Measurements from ENCODE around the gene SRP68.

Gene SRP68

DNA sequence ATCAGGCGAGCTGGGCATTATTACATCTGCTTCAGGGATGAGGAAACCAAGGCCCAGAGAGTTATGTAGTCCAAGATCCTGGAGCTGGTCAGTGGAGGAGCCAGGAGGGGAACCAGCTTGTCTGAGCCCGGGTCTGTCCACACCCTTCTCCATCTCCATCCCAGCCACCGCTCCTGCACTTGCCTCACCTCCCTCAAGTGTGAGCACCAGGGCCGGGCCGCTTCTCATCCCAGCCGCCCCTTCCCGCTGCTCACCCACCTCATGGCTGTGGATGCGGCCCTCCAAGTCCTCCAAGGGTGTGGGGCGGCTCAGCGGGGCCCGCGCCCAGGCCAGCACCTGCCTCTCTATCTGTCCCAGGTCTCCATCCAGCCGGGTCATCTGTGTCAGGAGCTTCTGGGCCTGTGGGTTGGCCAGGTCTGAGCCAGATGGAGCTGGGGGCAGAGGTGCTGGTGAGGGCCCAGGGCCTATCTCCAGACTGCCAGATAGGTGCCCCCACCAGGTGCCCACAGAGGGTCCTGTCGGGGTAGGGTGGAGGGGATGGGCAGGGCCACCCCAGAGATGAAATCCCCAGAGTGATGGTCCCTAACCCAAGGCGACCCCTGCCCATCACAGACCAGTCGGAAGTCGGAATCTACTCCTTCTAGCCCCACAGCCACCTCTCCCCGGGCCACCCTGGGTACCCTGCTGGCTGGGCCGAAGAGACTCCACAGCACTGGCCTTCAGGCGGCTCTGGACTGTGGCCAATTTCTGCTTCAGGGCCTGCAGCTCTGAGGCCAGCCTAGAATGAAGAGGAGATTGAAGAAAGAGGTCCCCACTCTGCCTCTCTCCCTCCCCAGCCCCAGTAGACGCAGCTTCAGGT lies 54.6 kb downstream of the SRP68 start:
- no peak for DNase-seq

DNA sequence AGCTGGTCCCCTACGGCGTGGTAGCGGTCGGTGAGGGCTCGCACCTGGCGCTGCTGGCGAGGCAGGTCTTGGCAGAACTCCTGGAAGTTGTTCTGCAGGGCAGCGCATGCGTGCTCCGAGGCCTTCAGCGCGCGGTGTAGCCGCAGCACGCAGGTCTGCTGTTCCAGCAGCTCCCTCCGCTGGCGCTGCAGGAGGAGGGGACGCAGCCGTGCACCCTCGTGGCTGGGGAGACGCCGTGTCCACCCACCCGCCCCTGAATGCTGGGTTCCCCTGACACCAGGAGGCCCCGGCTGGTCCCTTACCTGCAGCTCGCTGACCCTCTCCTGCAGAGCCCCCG lies 57.4 kb downstream of the SRP68 start:
- DNase-seq = no peak

DNA sequence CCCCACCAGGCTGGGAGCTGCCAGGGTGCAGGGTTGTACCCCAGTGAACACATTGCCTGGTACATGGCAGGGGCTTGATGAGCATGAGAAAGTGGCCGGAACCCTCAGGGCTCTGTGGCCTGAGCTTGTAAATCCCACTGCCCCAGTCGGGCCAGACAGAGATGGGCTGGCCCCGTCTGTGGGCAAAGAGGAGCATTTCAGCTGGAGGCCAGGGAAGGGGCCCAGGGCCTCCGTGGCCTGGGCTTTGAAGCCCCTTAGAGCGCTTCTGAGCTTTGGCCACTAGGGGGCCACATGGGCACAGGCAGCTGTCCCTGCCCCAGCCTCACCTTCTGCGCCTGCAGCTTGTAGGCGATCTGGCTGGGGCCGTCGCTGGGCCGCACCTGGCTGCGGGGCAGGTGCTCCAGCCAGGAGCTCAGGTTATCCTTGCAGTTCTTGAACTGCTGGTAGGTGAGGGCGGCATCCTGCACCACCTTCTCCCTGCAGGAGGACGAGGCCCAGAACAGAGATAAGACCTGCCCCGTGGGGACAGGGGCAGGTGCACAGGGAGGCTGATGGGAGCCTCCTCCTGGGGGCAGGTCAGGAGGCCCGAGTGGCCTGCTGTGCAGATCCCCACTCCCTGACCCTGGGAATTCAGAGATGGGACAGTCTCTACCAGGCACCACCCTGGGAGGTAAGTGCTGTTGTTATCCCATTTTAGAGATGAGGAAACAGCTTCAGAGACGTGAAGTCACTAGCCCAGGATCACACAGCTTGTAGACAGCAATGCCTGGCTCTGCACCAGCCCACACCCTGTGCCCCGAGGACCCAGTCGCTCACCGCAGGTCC lies 58.0 kb downstream of the SRP68 start:
- peak; percentile 59 to 92 for DNase-seq

DNA sequence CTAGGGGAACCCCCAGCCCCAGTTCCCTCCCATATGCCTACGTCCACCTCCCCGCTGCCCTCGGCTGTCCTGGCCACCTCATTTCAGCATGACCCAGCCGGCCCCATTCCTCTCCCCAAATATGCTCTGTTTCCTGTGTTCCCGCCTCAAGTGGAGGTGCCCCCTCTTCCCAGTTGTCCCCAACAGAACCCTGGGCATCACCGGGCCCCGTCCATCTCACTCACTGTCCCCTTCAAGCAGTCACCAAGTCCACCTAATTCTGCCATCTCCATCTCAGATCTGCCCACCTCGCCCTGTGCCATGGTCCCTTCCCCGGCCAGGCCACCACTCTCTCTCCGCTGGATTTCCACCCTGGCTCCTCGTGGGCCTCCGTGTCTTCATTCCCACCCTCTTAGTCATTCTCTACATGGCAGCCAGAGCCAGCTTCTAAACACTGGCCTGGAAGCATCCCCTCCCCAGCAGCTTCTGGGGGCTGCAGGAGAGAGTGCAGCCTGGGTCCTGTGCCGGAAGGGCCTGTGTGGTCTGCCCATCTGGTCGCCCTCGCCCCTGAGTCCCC lies 58.9 kb downstream of the SRP68 start:
- DNase-seq = no peak

DNA sequence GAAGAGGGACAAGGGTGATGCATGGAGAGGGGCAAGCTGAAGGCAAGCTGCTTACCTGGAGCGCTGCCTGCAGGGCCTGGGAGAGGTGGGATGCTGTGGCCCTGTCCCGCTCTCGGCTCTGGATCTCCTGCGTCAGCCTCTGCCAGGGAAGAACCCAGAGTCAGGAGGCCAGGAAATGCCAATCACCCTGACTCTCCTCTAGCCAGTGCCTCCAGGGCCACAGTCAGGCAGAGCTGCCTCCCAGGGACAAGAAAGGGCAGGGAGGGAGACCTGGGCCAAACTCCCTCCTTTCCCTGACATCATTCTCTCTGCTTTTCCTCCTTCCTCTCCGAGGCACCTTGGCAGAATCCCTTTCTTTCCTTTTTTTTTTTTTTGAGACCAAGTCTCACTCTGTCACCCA lies 60.4 kb downstream of the SRP68 start:
- no peak for DNase-seq

DNA sequence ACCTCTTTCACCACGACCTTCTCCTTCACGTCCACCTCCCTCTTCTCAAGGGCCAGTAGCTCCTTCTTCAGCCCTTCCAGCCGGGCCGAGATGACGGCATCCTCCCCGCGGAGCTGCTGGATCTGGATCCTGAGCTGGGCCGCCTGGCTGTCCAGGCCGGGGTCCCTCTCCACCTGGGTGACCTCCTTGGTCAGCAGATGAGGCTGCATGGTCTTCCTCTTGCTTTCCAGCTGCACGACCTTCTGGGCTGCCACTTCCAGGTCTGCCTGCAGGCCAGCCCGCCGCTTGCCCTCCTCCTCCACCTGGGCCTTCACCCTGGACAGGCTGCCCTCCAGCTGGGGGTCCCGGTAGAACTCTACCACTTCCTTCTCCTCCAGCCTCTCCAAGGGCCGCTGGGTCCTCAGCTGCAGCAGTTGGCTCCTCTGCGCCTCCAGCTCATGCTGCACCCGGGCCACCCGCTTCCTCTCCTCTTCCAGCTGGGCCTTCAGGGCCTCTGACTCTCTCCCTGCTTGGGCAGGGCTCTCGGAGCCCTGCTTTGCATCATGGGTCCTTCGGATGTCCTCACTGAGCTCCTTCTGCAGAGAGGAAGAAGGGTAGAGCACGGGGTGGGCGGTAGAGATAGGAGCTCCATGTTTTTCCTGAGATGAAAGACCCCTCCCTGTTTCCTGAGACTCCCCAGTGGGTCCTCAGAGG lies 62.2 kb downstream of the SRP68 start:
- no peak for DNase-seq

DNA sequence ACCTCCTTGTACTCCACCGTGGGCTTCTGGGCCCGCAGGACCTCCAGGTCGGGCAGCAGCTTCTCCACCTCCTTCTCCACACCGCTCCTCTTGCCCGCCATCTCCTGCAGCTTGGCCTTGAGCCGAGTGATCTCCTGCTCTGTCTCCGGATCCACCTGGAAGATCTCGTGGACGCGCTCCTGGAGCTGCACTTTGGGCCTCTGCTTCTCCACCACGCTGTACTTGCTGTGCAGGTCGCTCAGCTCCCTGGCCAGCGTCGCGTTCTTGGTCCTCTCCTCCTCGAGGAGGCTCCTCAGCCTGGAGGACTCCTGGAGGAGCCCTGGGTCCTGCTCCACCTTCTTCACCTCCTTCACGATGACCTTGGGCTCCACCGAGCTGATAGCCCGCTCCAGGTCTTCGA lies 62.9 kb downstream of the SRP68 start:
- no peak for DNase-seq

DNA sequence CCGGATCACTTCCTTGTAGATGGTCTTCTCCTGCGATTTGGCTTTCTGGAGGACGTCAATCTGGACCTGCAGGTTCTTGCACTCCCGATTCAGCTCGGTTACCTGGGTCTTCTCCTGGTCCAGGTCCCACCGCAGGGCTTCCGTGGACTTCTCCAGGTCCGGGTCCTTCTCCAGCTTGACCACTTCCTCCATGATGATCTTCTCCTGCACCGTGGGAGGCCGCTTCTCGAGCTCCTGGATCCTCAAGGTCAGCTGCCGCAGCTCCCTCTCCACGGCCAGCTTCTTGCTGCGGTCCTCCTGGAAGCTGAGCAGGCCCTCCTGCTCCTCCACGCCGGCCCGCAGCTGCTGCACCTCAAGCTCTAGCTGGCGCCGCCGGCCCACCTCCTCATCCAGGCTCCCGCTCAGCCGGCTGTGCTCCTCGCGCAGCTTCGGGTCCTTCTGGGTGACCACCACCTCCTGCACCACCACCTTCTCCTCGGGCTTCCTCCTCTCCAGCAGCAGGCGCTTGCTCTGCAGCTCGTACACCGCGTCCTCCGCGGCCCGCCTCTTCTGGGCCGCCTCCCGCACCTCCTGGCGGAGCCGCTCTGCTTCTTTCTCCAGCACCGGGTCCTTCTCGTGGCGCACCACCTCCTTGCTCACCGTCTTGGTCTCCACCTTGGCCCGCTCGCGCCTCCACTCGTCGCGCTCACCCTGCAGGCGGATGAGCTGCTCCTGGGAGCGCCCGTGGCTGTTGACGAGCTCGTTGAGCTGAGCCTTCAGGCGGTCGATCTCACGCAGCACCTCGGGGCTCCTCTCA lies 63.5 kb downstream of the SRP68 start:
- no peak for DNase-seq

DNA sequence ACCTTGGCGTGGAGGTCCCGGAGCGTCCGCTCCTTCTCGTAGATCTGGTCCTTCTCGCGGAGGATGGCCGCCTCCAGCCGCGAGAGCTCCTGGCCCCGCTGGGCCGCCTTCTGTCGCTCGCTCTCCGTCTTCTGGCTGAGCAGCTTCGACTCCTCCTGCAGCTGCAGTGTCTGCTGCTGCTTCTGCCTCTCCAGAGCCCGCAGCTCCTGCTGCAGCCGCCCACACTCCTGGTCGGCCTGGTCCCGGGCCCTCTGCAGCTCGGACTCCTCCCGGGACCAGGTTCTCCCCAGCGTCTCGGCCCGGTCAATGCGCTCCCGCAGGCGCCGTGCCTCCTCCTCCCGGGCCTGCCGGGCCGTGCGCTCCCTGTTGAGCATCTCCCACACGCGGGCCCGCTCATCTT lies 64.1 kb downstream of the SRP68 start:
- DNase-seq = no peak

DNA sequence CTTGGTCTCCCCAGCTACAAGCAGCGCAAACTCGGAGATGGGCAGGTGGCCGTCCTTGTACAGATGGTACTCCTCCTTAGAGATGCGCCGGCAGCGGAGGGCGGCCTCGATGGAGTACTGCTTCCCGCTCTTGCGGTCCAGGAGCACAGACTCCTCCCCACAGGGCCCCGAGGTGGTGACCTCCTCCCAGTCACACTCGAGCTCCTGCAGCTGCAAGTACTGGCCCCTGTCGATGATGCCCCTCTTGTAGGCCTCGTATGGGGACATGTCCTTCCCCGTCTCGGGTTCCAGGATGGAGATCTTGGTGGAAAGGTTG lies 64.5 kb downstream of the SRP68 start:
- no peak for DNase-seq

DNA sequence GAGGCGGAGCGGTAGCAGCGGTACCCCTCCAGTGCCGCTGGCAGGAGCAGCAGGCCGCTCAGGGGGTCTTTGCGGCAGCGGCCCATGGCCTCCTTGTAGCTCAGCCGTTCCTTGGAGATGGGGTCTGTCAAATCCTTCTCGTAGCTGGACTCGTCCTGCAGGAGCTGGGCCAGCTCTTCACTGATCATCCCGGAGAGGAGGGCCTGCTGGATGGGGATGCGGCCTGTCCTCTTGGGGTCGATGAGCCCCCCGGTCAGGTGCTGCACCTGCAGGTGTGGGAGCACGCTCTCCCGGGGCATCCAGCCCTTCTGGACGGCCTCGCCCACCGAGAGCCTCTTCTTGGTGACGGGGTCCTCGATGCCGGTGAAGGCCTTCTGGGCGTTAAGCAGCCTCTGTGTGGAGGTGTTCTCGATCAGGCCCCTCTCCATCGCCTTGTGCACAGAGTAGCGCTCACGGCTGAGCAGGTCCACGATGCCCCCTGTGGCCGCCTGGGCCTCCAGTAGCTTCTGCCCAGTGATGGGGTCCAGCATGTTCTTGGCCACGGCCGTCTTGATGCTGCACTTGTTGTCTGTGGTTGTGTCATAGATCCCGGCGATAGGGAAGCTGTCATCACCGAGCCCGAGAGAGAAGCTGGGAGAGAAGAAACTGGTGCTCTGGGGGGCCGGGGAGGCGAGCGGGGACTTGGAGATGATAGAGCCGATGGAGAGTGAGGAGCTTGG lies 65.0 kb downstream of the SRP68 start:
- DNase-seq = no peak

DNA sequence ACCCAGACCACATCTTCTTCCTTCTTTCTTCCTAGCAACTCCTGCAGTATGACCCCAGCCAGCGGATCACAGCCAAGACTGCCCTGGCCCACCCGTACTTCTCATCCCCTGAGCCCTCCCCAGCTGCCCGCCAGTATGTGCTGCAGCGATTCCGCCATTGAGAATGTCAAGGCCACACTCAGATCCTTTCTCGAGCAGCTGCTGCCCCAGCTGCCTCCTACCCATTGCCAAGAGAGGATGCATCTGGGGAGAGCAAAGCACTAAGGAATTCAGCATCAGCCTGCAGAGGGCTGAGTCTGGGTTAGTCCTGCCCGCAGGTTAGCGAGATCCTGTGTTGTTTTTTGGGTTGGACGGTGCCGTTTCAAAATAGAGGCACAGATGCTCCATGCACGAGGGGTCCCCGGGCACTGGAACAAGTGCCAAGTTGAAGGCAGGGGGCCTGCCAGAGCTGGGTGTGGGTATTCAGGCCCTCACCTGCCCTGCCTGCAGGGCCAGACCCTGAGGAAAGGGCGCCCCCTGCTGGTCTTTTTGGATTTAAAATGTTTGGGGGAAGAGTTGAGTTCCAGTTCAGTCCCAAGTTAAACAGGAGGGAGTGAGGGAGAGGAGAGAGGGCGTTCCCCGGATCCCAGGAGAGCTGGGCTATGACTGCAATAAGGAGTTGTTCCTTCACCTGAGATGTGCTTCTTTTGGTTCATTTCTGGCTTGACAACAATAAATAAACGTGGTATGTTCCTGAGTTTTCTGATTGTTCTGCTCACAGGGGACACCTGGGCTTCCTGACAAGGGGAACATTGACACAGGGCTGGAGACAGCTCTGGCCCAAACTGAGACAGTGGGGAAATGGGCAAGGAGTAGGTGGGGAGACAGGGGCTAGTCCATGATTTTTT lies 66.8 kb downstream of the SRP68 start:
- peak; percentile 43 to 85 for DNase-seq

DNA sequence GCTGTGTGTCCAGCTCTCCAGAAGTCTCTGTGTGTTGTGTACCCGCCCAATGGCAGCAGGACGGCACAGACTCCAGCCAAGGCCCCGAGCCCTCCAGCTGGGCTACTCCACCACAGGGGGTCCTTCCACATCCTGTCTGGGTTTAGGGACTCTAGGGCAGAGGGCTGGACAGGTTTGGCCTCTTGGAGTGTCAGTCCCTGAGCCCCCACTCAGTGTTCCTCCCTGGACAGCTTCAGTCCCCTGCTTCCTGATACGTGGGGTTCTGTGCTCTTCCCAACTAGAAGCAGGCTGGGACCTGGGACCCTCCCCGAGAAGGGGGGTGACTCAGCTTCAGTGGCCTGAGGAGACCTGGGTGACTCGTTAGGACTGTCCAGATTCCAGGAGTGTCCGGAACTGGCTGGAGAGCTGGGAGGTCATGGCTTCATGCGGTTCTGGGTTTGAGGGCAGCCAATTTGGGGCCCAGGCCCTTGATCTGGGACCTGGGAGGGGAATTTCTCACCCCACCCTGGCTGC lies 67.5 kb downstream of the SRP68 start:
- DNase-seq = no peak

DNA sequence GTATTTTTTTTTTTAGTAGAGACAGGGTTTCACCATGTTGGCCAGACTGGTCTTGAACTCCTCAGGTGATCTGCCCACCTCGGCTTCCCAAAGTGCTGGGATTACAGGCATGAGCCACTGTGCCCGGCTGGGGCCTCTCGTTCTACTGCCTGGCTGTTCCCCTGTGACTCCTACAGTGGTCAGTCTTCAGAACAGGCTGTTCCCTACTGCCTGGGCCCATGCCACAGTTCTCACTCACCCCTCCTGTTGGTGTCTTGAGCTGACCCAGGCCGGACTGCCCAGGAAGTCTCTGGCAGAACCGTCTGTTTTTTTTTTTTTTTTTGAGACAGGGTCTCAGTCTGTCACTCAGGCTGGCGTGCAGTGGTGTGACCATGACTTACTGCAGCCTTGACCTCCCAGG lies 68.4 kb downstream of the SRP68 start:
- no peak for DNase-seq

DNA sequence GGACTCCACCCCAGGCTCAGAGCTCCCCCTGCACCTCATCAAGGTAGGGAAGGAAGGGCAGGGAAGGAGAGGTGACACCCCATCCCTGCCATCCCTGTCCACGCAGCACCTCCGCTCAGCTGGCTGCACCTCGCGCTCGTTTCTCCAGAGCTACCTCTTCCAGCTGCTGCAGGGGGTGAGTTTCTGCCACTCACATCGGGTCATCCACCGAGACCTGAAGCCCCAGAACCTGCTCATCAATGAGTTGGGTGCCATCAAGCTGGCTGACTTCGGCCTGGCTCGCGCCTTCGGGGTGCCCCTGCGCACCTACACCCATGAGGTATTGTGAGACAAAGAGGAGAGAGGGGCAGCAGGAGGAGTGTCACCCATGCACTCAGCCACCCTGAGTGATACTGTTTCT lies 70.2 kb downstream of the SRP68 start:
- no peak for DNase-seq

DNA sequence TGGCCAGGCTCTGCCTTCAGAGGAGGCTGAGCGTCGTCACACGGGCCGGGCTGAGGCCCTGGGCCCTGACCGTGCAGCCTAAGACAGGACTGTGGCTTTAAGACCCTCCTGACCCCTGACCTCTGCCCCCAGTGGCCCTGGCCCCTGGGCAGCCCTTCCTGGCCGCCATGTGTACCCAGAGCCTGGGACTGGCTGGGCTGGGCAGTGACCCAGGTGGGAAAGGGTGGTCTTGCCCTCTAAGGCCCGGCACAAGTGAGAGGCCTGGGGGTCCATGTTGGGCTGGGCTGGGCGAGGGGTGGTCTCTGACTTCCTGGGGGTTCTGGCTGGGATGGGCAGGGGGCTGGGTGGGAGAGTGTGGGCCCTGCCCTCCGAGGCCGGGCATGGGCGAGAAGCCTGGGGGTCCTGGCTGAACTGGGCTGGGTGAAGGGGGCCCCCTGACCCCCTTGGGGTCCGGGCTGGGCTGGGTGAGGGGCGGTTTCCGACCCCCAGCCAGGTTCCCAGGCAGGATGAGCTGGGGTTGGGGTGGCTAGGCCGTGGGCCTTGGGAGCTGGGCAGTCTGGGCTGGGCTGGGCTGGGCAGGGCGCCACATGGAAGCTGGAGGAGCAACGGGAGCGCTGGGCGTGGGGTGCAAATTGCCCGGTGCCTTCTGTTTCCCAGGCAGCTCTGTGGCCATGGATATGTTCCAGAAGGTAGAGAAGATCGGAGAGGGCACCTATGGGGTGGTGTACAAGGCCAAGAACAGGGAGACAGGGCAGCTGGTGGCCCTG lies 71.4 kb downstream of the SRP68 start, which contains the start of gene CDK3:
TSS of gene CDK3 (plus strand) at position 101 of the 767 bp plus-strand sequence. CDS start at position 672, 571 bp downstream.
- no peak for DNase-seq

DNA sequence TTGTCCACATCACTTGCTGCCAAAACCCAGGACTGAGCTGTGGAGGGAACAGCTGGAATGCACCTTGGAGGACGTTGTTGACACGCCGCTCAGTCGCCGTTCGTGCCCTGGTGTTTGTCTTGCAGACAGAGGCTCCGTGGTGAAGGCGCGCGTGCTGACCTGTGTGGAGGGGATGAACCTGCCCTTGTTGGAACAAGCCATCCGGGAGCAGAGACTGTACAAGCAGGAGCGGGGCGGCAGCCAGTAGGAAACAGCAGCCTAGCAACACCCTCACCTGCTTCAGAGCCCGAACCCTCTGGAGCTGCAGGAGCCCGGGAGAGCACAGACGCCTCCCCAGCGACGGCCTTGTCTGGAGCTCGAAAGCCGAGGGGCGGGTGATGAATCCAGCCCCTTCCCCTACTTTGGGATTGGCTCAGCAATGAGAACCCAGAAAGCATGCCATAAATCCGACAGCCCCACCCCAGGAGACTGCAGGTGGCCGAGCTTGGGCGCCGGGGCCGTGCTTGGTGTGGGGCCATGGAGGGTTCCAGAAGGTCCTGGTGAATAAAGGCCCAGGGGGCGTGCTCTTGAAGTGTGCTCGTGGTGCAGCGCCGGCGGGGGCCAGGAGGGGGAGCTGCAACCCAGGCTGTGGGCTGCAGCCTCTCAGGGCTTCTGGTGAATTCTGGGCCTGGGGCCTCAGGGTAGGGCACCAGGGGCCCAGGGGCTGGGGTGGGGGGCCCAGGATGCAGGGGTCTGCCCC lies 72.1 kb downstream of the SRP68 start:
- peak; percentile 23 to 76 for DNase-seq

DNA sequence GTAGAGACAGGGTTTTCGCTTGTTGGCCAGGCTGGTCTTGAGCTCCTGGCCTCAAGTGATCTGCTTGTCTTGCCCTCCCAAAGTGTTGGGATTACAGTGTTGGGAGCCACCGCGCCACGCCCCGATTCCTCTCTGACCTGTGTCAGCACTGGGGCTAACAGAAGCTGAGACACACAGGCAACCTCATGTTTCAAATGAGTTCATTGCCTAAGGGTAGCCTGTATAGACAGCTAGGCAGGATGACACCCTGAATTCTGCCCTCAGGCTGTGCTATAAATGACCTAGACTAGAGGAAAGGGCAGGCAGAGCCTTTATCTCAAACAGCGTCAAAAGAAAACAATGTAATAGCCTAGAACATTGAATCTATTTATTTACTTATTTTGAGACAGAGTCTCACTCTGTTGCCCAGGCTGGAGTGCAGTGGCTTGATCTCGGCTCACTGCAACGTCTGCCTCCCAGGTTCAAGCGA lies 74.0 kb downstream of the SRP68 start:
- no peak for DNase-seq
